H1 (cell line): ENCODE data around the gene TFCP2L1. TPM values are rescaled to one million over a fixed set of nuclear protein-coding genes. Genes with fewer than 3 reads are reported as not detected.
"Not testable (repeated sequence)": the region's sequence is repeated elsewhere in the genome, so short reads cannot be mapped to it uniquely, and the experiment has no call there.

ENCODE experiments used
- CTCF ChIA-PET: fragments of 300-600 bp; sonication (Branson Sonifier 250); formaldehyde crosslinking; loops from one replicate; lab custom pipeline; 2021; ENCODE audit not compliant: partially characterized antibody; lab: Charles Lee
- POLR2A ChIA-PET: fragments of 300-600 bp; sonication (Branson Sonifier 250); formaldehyde crosslinking; loops from one replicate; lab custom pipeline; 2021; ENCODE audit warnings: inconsistent platforms; ENCODE audit not compliant: partially characterized antibody; lab: Charles Lee
- DNase-seq, 2 experiments: peaks; one replicate each; pipeline versions ENCODE4 v3.0.0 to v3.0.0-alpha.2; 2010 to 2022; ENCODE audit warnings: low spot score in 2 of 2, low read depth in 1 of 2, mixed read lengths in 1 of 2
- FAIRE-seq: peaks from 2 replicates; lab custom pipeline; 2011; peaks lifted over from hg19 to GRCh38; lab: Jason Lieb, UNC
- H2AFZ ChIP-seq: 2 replicates; pipeline ENCODE4 v1.8.1; 2012; ENCODE audit warnings: low read length, inconsistent platforms
- H2AK5ac ChIP-seq: 2 replicates; pipeline ENCODE4 v1.6.1; 2013; ENCODE audit warnings: low read depth, low read length
- H2BK120ac ChIP-seq: replicated peaks from 2 replicates; pipeline ENCODE3; 2013; ENCODE audit warnings: low read depth, low read length, inconsistent platforms
- H2BK12ac ChIP-seq: 2 replicates; pipeline ENCODE4 v1.6.1; 2013; ENCODE audit warnings: low read depth, low read length
- H2BK15ac ChIP-seq: 2 replicates; pipeline ENCODE4 v1.6.1; 2013; ENCODE audit warnings: low read length
- H2BK20ac ChIP-seq: 2 replicates; pipeline ENCODE4 v1.6.1; 2013; ENCODE audit warnings: low read length
- H2BK5ac ChIP-seq: 2 replicates; pipeline ENCODE4 v1.6.1; 2013; ENCODE audit warnings: low read depth, low read length
- H3K14ac ChIP-seq: 2 replicates; pipeline ENCODE4 v1.6.1; 2013; ENCODE audit warnings: inconsistent platforms; ENCODE audit not compliant: insufficient read length
- H3K18ac ChIP-seq: 2 replicates; pipeline ENCODE4 v1.6.1; 2013; ENCODE audit warnings: low read length; ENCODE audit errors: extremely low read depth
- H3K23ac ChIP-seq: 2 replicates; pipeline ENCODE4 v1.6.1; 2013; ENCODE audit warnings: inconsistent platforms; ENCODE audit not compliant: insufficient read length
- H3K23me2 ChIP-seq: 2 replicates; pipeline ENCODE4 v1.6.1; 2013; ENCODE audit warnings: low read depth, low read length
- H3K27ac ChIP-seq: 2 replicates; pipeline ENCODE4 v1.6.1; 2011; ENCODE audit warnings: low read depth, low read length, inconsistent platforms
- H3K27me3 ChIP-seq, 4 experiments: replicated peaks in 1 of 4; 1 replicate in 1 of 4; 2 replicates in 3 of 4; pipeline versions ENCODE4 v1.6.1 to v1.8.1; 2011 to 2013; ENCODE audit warnings: low read length in 3 of 4, mild to moderate bottlenecking in 3 of 4, inconsistent platforms in 2 of 4, mixed read lengths in 2 of 4, moderate library complexity in 1 of 4; ENCODE audit not compliant: control insufficient read depth in 3 of 4, insufficient read depth in 3 of 4; ENCODE audit errors: extremely low read depth in 1 of 4
- H3K36me3 ChIP-seq, 4 experiments: 2 replicates each; pipeline versions ENCODE4 v1.6.1 to v1.8.1; 2011 to 2013; ENCODE audit warnings: mild to moderate bottlenecking in 4 of 4, low read length in 3 of 4, moderate library complexity in 2 of 4, control low read depth in 1 of 4, inconsistent platforms in 1 of 4; ENCODE audit not compliant: insufficient read depth in 4 of 4, control insufficient read depth in 2 of 4
- H3K4ac ChIP-seq: replicated peaks from 2 replicates; pipeline ENCODE3; 2013; ENCODE audit warnings: low read length, low read depth, mixed read lengths, inconsistent platforms; ENCODE audit not compliant: insufficient read length
- H3K4me1 ChIP-seq, 4 experiments: replicated peaks in 1 of 4; 1 replicate in 1 of 4; 2 replicates in 3 of 4; pipeline versions ENCODE4 v1.6.1 to v1.8.1; 2011 to 2013; ENCODE audit warnings: low read length in 3 of 4, inconsistent platforms in 2 of 4, mixed read lengths in 1 of 4; ENCODE audit not compliant: insufficient read depth in 4 of 4, control insufficient read depth in 3 of 4
- H3K4me2 ChIP-seq, 2 experiments: 2 replicates each; pipeline versions ENCODE4 v1.6.1 to v1.8.1; 2011 to 2013; ENCODE audit warnings: low read depth in 2 of 2, low read length in 2 of 2, control low read depth in 1 of 2, inconsistent platforms in 1 of 2, mild to moderate bottlenecking in 1 of 2; ENCODE audit not compliant: insufficient read depth in 1 of 2
- H3K4me3 ChIP-seq, 4 experiments: fragments of 200-600, 300-600 bp in 1 of 4; sonication (generic), shearing (Covaris generic), sonication (Bioruptor Twin) in 1 of 4; 2 replicates each; pipeline versions ENCODE4 v1.5.1 to v1.8.1; 2011 to 2016; ENCODE audit warnings: low read length in 4 of 4, low read depth in 3 of 4, control low read depth in 2 of 4, inconsistent platforms in 2 of 4, mild to moderate bottlenecking in 2 of 4, mixed read lengths in 1 of 4, moderate library complexity in 1 of 4; ENCODE audit not compliant: insufficient read depth in 2 of 4; ENCODE audit errors: extremely low read depth in 1 of 4
- H3K56ac ChIP-seq: replicated peaks from 2 replicates; pipeline ENCODE3; 2013; ENCODE audit warnings: low read depth, mild to moderate bottlenecking, mixed read lengths, low read length, inconsistent platforms; ENCODE audit not compliant: insufficient read length
- H3K79me1 ChIP-seq: 2 replicates; pipeline ENCODE4 v1.6.1; 2013; ENCODE audit warnings: low read depth, low read length, control low read depth
- H3K79me2 ChIP-seq, 2 experiments: 2 replicates each; pipeline versions ENCODE4 v1.6.1 to v1.8.1; 2012 to 2013; ENCODE audit warnings: low read length in 2 of 2, mild to moderate bottlenecking in 2 of 2, inconsistent platforms in 1 of 2; ENCODE audit not compliant: insufficient read depth in 2 of 2, control insufficient read depth in 1 of 2
- H3K9ac ChIP-seq, 4 experiments: replicated peaks in 1 of 4; 1 replicate in 1 of 4; 2 replicates in 3 of 4; pipeline versions ENCODE4 v1.6.1 to v1.8.1; 2011 to 2013; ENCODE audit warnings: low read depth in 3 of 4, low read length in 3 of 4, control low read depth in 2 of 4, mild to moderate bottlenecking in 2 of 4, moderate library complexity in 2 of 4, inconsistent platforms in 1 of 4; ENCODE audit errors: extremely low read depth in 1 of 4
- H3K9me3 ChIP-seq, 2 experiments: 2 replicates each; pipeline versions ENCODE4 v1.6.1 to v1.8.1; 2012 to 2013; ENCODE audit warnings: mild to moderate bottlenecking in 2 of 2, moderate library complexity in 2 of 2, control low read depth in 1 of 2, inconsistent platforms in 1 of 2, low read depth in 1 of 2, low read length in 1 of 2, mixed read lengths in 1 of 2; ENCODE audit not compliant: insufficient read depth in 2 of 2
- H4K20me1 ChIP-seq, 2 experiments: replicated peaks in 1 of 2; 2 replicates each; pipeline versions ENCODE3 to v1.8.1; 2011 to 2013; ENCODE audit warnings: inconsistent platforms in 2 of 2, low read length in 2 of 2, mild to moderate bottlenecking in 1 of 2; ENCODE audit not compliant: insufficient read depth in 2 of 2, control insufficient read depth in 1 of 2
- H4K5ac ChIP-seq: 2 replicates; pipeline ENCODE4 v1.6.1; 2013; ENCODE audit warnings: low read length, low read depth, mixed read lengths, inconsistent platforms; ENCODE audit not compliant: insufficient read length
- H4K8ac ChIP-seq: 2 replicates; pipeline ENCODE4 v1.8.0; 2013; ENCODE audit warnings: mild to moderate bottlenecking, moderate library complexity, low read length, inconsistent platforms; ENCODE audit not compliant: insufficient read depth; ENCODE audit errors: extremely low read depth
- H4K91ac ChIP-seq: replicated peaks from 2 replicates; pipeline ENCODE3; 2013; ENCODE audit warnings: low read length, mixed read lengths, inconsistent platforms; ENCODE audit not compliant: insufficient read length
- WGBS, 2 experiments: shearing (Covaris generic) in 1 of 2; methylation state at CpG; one replicate each; pipeline versions ENCODE4 v1.1.6 to v1.1.7; 2013 to 2015; ENCODE audit warnings: low lambda C conversion rate in 2 of 2, mixed read lengths in 2 of 2, inconsistent platforms in 1 of 2, low coverage in 1 of 2, missing lambda C conversion rate in 1 of 2; ENCODE audit not compliant: insufficient replicate concordance in 2 of 2, insufficient coverage in 1 of 2, insufficient read length in 1 of 2; ENCODE audit errors: extremely low coverage in 1 of 2, missing lambda C conversion rate in 1 of 2; 5-methylcytosine and 5-hydroxymethylcytosine counted together
- polyA plus RNA-seq, 7 experiments: library from polyadenylated mRNA; depleted of rRNA in 3 of 7; stranded (reverse) in 5 of 7; unstranded in 2 of 7; fragments of >200 nt in 5 of 7; fragments of 200-250 nt in 2 of 7; gene quantifications; 1 replicate in 5 of 7; 2 replicates in 1 of 7; 4 replicates in 1 of 7; pipeline versions ENCODE4 v1.2.1 to v1.2.3, GENCODE V29; 2011 to 2013; ENCODE audit warnings: missing spikeins in 2 of 7, mixed read lengths in 2 of 7
- total RNA-seq: library from RNA; stranded (reverse); fragmentation: NEBNext Ultra II Directional; extraction: Animal tissue kit (Norgen Biotek cat#: 25700); gene quantifications from 2 replicates; pipeline ENCODE4 v1.2.1, GENCODE V29; 2021

The TFCP2L1 gene
- total and polyA plus RNA-seq, 2 of the 8 experiments (the other 6 are each of a cell fraction or from before 2014, with no cell fraction given): 1.5 to 3.8 TPM

- POLR2A ChIA-PET: interaction anchor here (1.5 kb wide), 1 partner anchor 233 kb away, joined by 3 read pairs; the partner anchor contains the start of gene RNU4ATAC
- H3K9ac ChIP-seq, H3K79me1 ChIP-seq, H3K27ac ChIP-seq, FAIRE-seq, H4K8ac ChIP-seq, H3K4ac ChIP-seq, H3K23ac ChIP-seq, H3K14ac ChIP-seq, H3K4me3 ChIP-seq, H3K18ac ChIP-seq, H3K56ac ChIP-seq, H2AFZ ChIP-seq, H4K20me1 ChIP-seq, H2AK5ac ChIP-seq, H4K91ac ChIP-seq, H3K4me1 ChIP-seq, H3K23me2 ChIP-seq, H4K5ac ChIP-seq, H2BK5ac ChIP-seq, H3K4me2 ChIP-seq, H2BK20ac ChIP-seq, H2BK12ac ChIP-seq, DNase-seq, H3K9me3 ChIP-seq, H3K36me3 ChIP-seq, H3K27me3 ChIP-seq, H3K79me2 ChIP-seq, H2BK15ac ChIP-seq, H2BK120ac ChIP-seq: not testable (repeated sequence)
- 83% methylated on average over 5 of the region's 5 CpGs; no CpG with 5 or more reads in 1 of the 2 experiments for WGBS, 2 experiments
- CTCF ChIA-PET: interaction anchor here (0.9 to 3.9 kb wide), 28 partner anchors 11 to 340 kb away, joined by 3 to 38 read pairs (median 4); partner anchors contain the start of gene TFCP2L1
Observed at GRCh38 chr2:121297866-121298265, 12.9 kb upstream of the TFCP2L1 start.
